ACC112 (cell line): ENCODE results near the gene MDH1B.

Experiments
- H2AFZ ChIP-seq: fragments of 200-600 bp; sonication (generic); one replicate; pipeline ENCODE4 v1.6.0; 2017; ENCODE audit warnings: antibody characterized with exemption, low read length; ENCODE audit not compliant: unreplicated experiment
- H3K27ac ChIP-seq: fragments of 200-600 bp; sonication (generic); 2 replicates; pipeline ENCODE4 v1.5.1; 2014; ENCODE audit warnings: low read depth, mild to moderate bottlenecking, antibody characterized with exemption, low read length, moderate library complexity
- H3K27me3 ChIP-seq: fragments of 200-600 bp; sonication (generic); 2 replicates; pipeline ENCODE4 v1.6.1; 2014; ENCODE audit warnings: mild to moderate bottlenecking, antibody characterized with exemption, low read length, moderate library complexity, mixed read lengths; ENCODE audit not compliant: insufficient read depth
- H3K36me3 ChIP-seq: fragments of 200-600 bp; sonication (generic); 2 replicates; pipeline ENCODE4 v1.6.1; 2016; ENCODE audit warnings: mild to moderate bottlenecking, antibody characterized with exemption, low read length, moderate library complexity, mixed read lengths; ENCODE audit not compliant: insufficient read depth
- H3K4me1 ChIP-seq: fragments of 200-600 bp; sonication (generic); one replicate; pipeline ENCODE4 v1.6.1; 2016; ENCODE audit warnings: low read length, mixed read lengths; ENCODE audit not compliant: insufficient read depth, unreplicated experiment, control insufficient read depth
- H3K4me3 ChIP-seq: fragments of 200-600 bp; sonication (generic); 2 replicates; pipeline ENCODE4 v1.5.1; 2014; ENCODE audit warnings: mild to moderate bottlenecking, low read depth, low read length
- H3K79me2 ChIP-seq: fragments of 200-600 bp; sonication (generic); one replicate; pipeline ENCODE4 v1.6.0; 2016; ENCODE audit warnings: low read length; ENCODE audit not compliant: control insufficient read depth, unreplicated experiment, insufficient read depth

Gene MDH1B

GRCh38 chr2:206693399-206694137 is 71.6 kb downstream of the MDH1B start:
- H3K4me3 ChIP-seq = no peak overlapping the region
- H3K27ac ChIP-seq = no peak overlapping the region
- no peaks in the 10 kb centered on the region for H3K36me3 ChIP-seq
- no peak overlapping the region for H2AFZ ChIP-seq
- H3K4me1 ChIP-seq = no peaks in the 10 kb centered on the region
- H3K79me2 ChIP-seq = no peaks in the 10 kb centered on the region
- no peaks in the 10 kb centered on the region; the same call in 1 of the 2 replicates for H3K27me3 ChIP-seq

- Histone ChIP-seq H2AFZ (no peak overlapping the region), H3K36me3 (no peaks in the 10 kb centered on the region), H3K4me1 (no peaks in the 10 kb centered on the region), H3K27ac (no peak overlapping the region), H3K79me2 (no peaks in the 10 kb centered on the region), H3K27me3 (peaks cover under 1% of the 10 kb centered on the region), H3K4me3 (no peak overlapping the region)
Measured at GRCh38 chr2:206692971-206693370, 72.2 kb downstream of the MDH1B start.

- Histone ChIP-seq H3K79me2 (no peaks in the 10 kb centered on the region), H3K27ac (no peak overlapping the region), H3K36me3 (no peaks in the 10 kb centered on the region), H3K27me3 (peaks cover 18% of the 10 kb centered on the region), H3K4me3 (no peak overlapping the region), H2AFZ (no peak overlapping the region), H3K4me1 (no peaks in the 10 kb centered on the region)
Measured at GRCh38 chr2:206688990-206689389, 76.1 kb downstream of the MDH1B start.

GRCh38 chr2:206688453-206688852 is 76.7 kb downstream of the MDH1B start:
- no peaks in the 10 kb centered on the region for H3K36me3 ChIP-seq
- no peak overlapping the region for H3K4me3 ChIP-seq
- no peak overlapping the region for H3K27ac ChIP-seq
- H2AFZ ChIP-seq = no peak overlapping the region
- no peaks in the 10 kb centered on the region for H3K79me2 ChIP-seq
- peaks cover 18% of the 10 kb centered on the region for H3K27me3 ChIP-seq
- H3K4me1 ChIP-seq = no peaks in the 10 kb centered on the region
